Tibial artery (tissue), 4 donors: Measurements from ENCODE around the gene PICK1.

Experiments used
- DNase-seq, 2 donors: peaks; one replicate each; pipeline ENCODE4 v3.0.0-alpha.2; 2019
- H3K27ac ChIP-seq, 2 donors: fragments of 200-600 bp; sonication (generic) in 1 of 2; 1 replicate in 1 of 2; 2 replicates in 1 of 2; pipeline ENCODE4 v1.5.1; 2018 to 2019; ENCODE audit warnings: mild to moderate bottlenecking in 1 of 2
- H3K27me3 ChIP-seq, 2 donors: fragments of 200-600 bp; sonication (generic) in 1 of 2; one replicate each; pipeline versions ENCODE4 v1.5.1 to v1.6.0; 2016 to 2019
- H3K36me3 ChIP-seq, 3 donors: fragments of 200-600 bp; sonication (generic) in 2 of 3; one replicate each; pipeline ENCODE4 v1.5.1; 2016 to 2019; ENCODE audit warnings: mild to moderate bottlenecking in 2 of 3
- H3K4me1 ChIP-seq, 4 donors: fragments of 200-600 bp; sonication (generic) in 2 of 4; 1 replicate in 3 of 4; 2 replicates in 1 of 4; pipeline ENCODE4 v1.5.1; 2016 to 2019
- H3K4me3 ChIP-seq, 2 donors: fragments of 200-600 bp; sonication (generic) in 1 of 2; 1 replicate in 1 of 2; 2 replicates in 1 of 2; pipeline ENCODE4 v1.5.1; 2018 to 2019; ENCODE audit warnings: mild to moderate bottlenecking in 2 of 2
- H3K9me3 ChIP-seq, 3 donors: fragments of 200-600 bp; sonication (generic) in 1 of 3; one replicate each; pipeline ENCODE4 v1.5.1; 2016 to 2019
- CTCF ChIP-seq, 2 experiments: fragments of 200-600 bp in 1 of 2; fragments of 450-650 bp in 1 of 2; IDR thresholded peaks; one replicate each; pipeline ENCODE4 v1.5.1; 2017 to 2019; ENCODE audit warnings: antibody characterized with exemption in 2 of 2, mild to moderate bottlenecking in 1 of 2, moderate library complexity in 1 of 2
- intact Hi-C: fragments of 100-400 bp; cut with DNase I; formaldehyde crosslinking; loops from one replicate; pipeline ENCODE4 v1.15.0; 2023; ENCODE audit warnings: low total_unique reads

Gene PICK1

GRCh38 chr22:38021206-38021605 lies 36.0 kb upstream of the PICK1 start:
- no peak overlapping the region for H3K4me3 ChIP-seq
- no peaks in the 10 kb centered on the region for H3K36me3 ChIP-seq
- TF ChIP-seq CTCF (IDR thresholded peaks at IDR 0.05): no peak
- no peak overlapping the region for H3K27ac ChIP-seq
- intact Hi-C loops: no loop called here
- DNase-seq: no peak
- no peaks in the 10 kb centered on the region for H3K27me3 ChIP-seq
- H3K4me1 ChIP-seq: peaks cover 0 to 17% (median 10%) of the 10 kb centered on the region in 4 donors
- H3K9me3 ChIP-seq: no peaks in the 10 kb centered on the region

GRCh38 chr22:38023045-38023444 lies 34.2 kb upstream of the PICK1 start:
- no peaks in the 10 kb centered on the region for H3K27me3 ChIP-seq
- no peaks in the 10 kb centered on the region for H3K9me3 ChIP-seq
- no peak for TF ChIP-seq CTCF (IDR thresholded peaks at IDR 0.05)
- DNase-seq: no peak
- no peaks in the 10 kb centered on the region for H3K36me3 ChIP-seq
- intact Hi-C loops: no loop called here
- H3K4me1 ChIP-seq: peaks cover 0 to 4% (median 0%) of the 10 kb centered on the region in 4 donors
- H3K27ac ChIP-seq: no peak overlapping the region
- no peak overlapping the region for H3K4me3 ChIP-seq

GRCh38 chr22:38025514-38025913 lies 31.7 kb upstream of the PICK1 start:
- H3K4me3 ChIP-seq: no peak overlapping the region
- H3K9me3 ChIP-seq: no peaks in the 10 kb centered on the region
- no peaks in the 10 kb centered on the region for H3K36me3 ChIP-seq
- no peak overlapping the region for H3K27ac ChIP-seq
- peaks cover 0 to 4% (median 0%) of the 10 kb centered on the region in 4 donors for H3K4me1 ChIP-seq
- H3K27me3 ChIP-seq: no peaks in the 10 kb centered on the region
- TF ChIP-seq CTCF (IDR thresholded peaks at IDR 0.05): no peak
- DNase-seq: no peak
- intact Hi-C loops: no loop called here

- no peak for DNase-seq
- Histone ChIP-seq H3K27ac (no peak overlapping the region), H3K27me3 (no peaks in the 10 kb centered on the region), H3K9me3 (no peaks in the 10 kb centered on the region), H3K4me1 (peaks cover 0 to 4% (median 0%) of the 10 kb centered on the region in 4 donors), H3K4me3 (no peak overlapping the region), H3K36me3 (no peaks in the 10 kb centered on the region)
- no peak for TF ChIP-seq CTCF (IDR thresholded peaks at IDR 0.05)
- intact Hi-C loops: no loop called here
Observed at GRCh38 chr22:38026130-38027111, 30.8 kb upstream of the PICK1 start.

- H3K27ac ChIP-seq: no peak overlapping the region
- DNase-seq: no peak
Observed at GRCh38 chr22:38027487-38027886, 29.7 kb upstream of the PICK1 start.

More at GRCh38 chr22:38027487-38027886, 29.7 kb upstream of the PICK1 start:
- H3K4me3 ChIP-seq: no peak overlapping the region
- TF ChIP-seq CTCF (IDR thresholded peaks at IDR 0.05): no peak
- no peaks in the 10 kb centered on the region for H3K9me3 ChIP-seq
- peaks cover 0 to 4% (median 0%) of the 10 kb centered on the region in 4 donors for H3K4me1 ChIP-seq
- no peaks in the 10 kb centered on the region for H3K36me3 ChIP-seq
- intact Hi-C loops: no loop called here
- H3K27me3 ChIP-seq: no peaks in the 10 kb centered on the region
